ENCODE measurements around the gene HDAC4. TPM values are rescaled to one million over a fixed set of nuclear protein-coding genes. Genes with fewer than 3 reads are reported as not detected.

Gene HDAC4
- total and polyA plus RNA-seq, 2 experiments from 2014 or later = 8.1 to 41.8 TPM

DNA sequence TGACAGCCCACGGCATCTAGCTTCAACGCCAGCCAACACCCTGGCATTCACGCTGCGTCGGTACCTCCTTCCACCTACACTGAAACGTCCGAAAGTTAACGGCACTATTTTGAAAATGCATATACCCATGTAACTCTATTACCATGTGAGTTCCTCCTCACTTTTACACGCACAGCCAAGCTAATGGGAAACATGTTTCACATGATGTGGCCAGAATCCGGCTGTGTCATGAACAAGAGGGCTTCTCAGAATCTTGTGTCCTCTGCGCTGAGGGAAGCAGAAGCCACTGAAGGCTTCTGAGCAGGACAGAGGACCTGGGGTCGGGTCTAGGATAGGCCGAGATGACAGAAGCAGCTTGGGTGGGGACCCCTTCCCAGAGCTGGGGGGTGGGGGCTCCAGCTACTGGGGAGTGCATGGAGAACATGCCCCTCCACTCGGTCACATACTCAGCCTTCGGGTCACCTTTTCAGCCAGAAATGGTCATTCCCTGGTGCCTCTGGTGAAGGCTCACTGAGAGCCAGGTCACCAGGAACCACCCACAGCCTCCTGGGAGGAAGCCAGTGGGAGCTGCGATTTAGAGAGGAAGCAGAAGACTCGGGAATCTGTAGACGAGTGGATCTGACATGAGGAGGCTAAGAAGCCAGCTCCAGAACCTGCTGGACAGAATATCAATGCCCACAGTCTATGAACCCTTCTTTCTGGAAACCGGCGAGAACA is 41.5 kb downstream of the HDAC4 start:
- TF ChIP-seq, protein P1, sequence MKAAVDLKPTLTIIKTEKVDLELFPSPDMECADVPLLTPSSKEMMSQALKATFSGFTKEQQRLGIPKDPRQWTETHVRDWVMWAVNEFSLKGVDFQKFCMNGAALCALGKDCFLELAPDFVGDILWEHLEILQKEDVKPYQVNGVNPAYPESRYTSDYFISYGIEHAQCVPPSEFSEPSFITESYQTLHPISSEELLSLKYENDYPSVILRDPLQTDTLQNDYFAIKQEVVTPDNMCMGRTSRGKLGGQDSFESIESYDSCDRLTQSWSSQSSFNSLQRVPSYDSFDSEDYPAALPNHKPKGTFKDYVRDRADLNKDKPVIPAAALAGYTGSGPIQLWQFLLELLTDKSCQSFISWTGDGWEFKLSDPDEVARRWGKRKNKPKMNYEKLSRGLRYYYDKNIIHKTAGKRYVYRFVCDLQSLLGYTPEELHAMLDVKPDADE (IDR thresholded peaks at IDR 0.05) = no peak
- TF ChIP-seq ZNF462 (CRISPR knock-in tag; IDR thresholded peaks at IDR 0.05) = no peak
- TF ChIP-seq POLR2AphosphoS5 (IDR thresholded peaks at IDR 0.05; ENCODE audit: low read depth) = no peak
- TF ChIP-seq EZH2 (IDR thresholded peaks at IDR 0.05; ENCODE audit: low read depth, unreplicated experiment) = no peak
- no peak for TF ChIP-seq JUNB (IDR thresholded peaks at IDR 0.05; ENCODE audit: unreplicated experiment)
- no peak for TF ChIP-seq REST (IDR thresholded peaks at IDR 0.05; ENCODE audit: unreplicated experiment)
- TF ChIP-seq STAT1 (IDR thresholded peaks at IDR 0.05; ENCODE audit: unreplicated experiment) = no peak
- no peak for TF ChIP-seq NANOG (IDR thresholded peaks at IDR 0.05; ENCODE audit: borderline replicate concordance)
- no peak for TF ChIP-seq EZH2phosphoT487 (IDR thresholded peaks at IDR 0.05; ENCODE audit: unreplicated experiment)
- TF ChIP-seq, protein P2, sequence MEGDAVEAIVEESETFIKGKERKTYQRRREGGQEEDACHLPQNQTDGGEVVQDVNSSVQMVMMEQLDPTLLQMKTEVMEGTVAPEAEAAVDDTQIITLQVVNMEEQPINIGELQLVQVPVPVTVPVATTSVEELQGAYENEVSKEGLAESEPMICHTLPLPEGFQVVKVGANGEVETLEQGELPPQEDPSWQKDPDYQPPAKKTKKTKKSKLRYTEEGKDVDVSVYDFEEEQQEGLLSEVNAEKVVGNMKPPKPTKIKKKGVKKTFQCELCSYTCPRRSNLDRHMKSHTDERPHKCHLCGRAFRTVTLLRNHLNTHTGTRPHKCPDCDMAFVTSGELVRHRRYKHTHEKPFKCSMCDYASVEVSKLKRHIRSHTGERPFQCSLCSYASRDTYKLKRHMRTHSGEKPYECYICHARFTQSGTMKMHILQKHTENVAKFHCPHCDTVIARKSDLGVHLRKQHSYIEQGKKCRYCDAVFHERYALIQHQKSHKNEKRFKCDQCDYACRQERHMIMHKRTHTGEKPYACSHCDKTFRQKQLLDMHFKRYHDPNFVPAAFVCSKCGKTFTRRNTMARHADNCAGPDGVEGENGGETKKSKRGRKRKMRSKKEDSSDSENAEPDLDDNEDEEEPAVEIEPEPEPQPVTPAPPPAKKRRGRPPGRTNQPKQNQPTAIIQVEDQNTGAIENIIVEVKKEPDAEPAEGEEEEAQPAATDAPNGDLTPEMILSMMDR (conservative IDR thresholded peaks at IDR 0.05; ENCODE audit: low read depth in 2 of 2) = no peak
- no peak for TF ChIP-seq CREB1 (CRISPR knock-in tag; IDR thresholded peaks at IDR 0.05; ENCODE audit: low read depth)
- no peak for TF ChIP-seq ZNF114 (CRISPR knock-in tag; IDR thresholded peaks at IDR 0.05)
- TF ChIP-seq ZNF331 (CRISPR knock-in tag; IDR thresholded peaks at IDR 0.05; ENCODE audit: low read depth) = no peak
- Mint-ChIP-seq H3K36me3 (ENCODE audit: low read depth) (peaks cover 16% of the 10 kb centered on the region; the same call in 2 of the 3 replicates), H3K4me1 (peaks cover 29% of the 10 kb centered on the region), H3K9me3 (0 out of 3 replicates have a peak, but pooled peaks cover 5% of the 10 kb centered on the region), H3K4me3 (no peak overlapping the region), H3K27ac (0 out of 2 replicates have a peak overlapping the region, but pooled peaks have one; percentile 23), H3K27me3 (ENCODE audit: insufficient read depth, low read depth, poor library complexity) (peaks cover 11% of the 10 kb centered on the region)
- no peaks in the 10 kb centered on the region for H3K36me3 ChIP-seq (ENCODE audit: insufficient read depth)
- H3F3A ChIP-seq (replicated peaks; ENCODE audit: low read depth) = no peaks in the 10 kb centered on the region
- peak overlapping the region; percentile 50; the same call in 1 of the 2 replicates for H3K27ac ChIP-seq (ENCODE audit: low read depth)
- no peaks in the 10 kb centered on the region for H3K9me2 ChIP-seq (ENCODE audit: insufficient read depth)
- H2AFZ ChIP-seq = no peak overlapping the region
- ATAC-seq (no peak), DNase-seq (ENCODE audit: low spot score) (no peak)
- H4K20me1 ChIP-seq (replicated peaks; ENCODE audit: insufficient read depth) = peaks cover 26% of the 10 kb centered on the region
- no peak overlapping the region for H3K4me2 ChIP-seq
- no peaks in the 10 kb centered on the region for H3K27me3 ChIP-seq (ENCODE audit: insufficient read depth)
- peaks cover 18% of the 10 kb centered on the region for H3K4me1 ChIP-seq (ENCODE audit: insufficient read depth)
- H3K79me2 ChIP-seq (replicated peaks; ENCODE audit: insufficient read depth) = peaks cover 98% of the 10 kb centered on the region
- H3K4me3 ChIP-seq = no peak overlapping the region

Measured in GM23338 (cell line).